C4-2B (cell line): ENCODE results near the gene PPP1CC.

Source experiments
- ZFX ChIP-seq: fragments of 450-650 bp; IDR thresholded peaks from 2 replicates; pipeline ENCODE4 v1.6.1; 2017
- TF ChIP-seq, protein P1 (sequence below): fragments of 450-650 bp; conservative IDR thresholded peaks from 2 replicates; pipeline ENCODE4 v1.5.1; 2017; ENCODE audit warnings: mild to moderate bottlenecking

DNA sequence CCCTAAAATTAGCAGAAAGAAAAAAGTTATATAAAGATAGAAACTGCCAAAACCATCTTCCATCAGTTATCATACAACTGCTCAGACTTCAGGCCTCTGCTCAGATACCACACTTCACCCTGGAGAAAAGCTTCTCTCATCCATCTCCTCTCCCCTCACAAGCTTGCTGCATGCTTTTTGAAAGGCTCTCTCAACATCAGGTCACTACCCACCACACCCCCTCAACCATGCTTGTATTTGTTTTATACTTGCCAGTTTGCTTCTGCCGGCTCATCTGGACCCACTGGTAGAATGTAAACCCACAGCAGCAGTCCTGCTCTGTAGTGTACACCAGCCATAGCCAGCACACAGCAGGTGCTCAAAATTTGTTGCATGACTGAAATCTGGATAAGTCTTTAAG lies 8.8 kb downstream of the PPP1CC start:
- TF ChIP-seq, protein P1, sequence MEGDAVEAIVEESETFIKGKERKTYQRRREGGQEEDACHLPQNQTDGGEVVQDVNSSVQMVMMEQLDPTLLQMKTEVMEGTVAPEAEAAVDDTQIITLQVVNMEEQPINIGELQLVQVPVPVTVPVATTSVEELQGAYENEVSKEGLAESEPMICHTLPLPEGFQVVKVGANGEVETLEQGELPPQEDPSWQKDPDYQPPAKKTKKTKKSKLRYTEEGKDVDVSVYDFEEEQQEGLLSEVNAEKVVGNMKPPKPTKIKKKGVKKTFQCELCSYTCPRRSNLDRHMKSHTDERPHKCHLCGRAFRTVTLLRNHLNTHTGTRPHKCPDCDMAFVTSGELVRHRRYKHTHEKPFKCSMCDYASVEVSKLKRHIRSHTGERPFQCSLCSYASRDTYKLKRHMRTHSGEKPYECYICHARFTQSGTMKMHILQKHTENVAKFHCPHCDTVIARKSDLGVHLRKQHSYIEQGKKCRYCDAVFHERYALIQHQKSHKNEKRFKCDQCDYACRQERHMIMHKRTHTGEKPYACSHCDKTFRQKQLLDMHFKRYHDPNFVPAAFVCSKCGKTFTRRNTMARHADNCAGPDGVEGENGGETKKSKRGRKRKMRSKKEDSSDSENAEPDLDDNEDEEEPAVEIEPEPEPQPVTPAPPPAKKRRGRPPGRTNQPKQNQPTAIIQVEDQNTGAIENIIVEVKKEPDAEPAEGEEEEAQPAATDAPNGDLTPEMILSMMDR, result no peak
- TF ChIP-seq ZFX, result no peak
